ENCODE data around the gene PRDM15. TPM values are rescaled to one million over a fixed set of nuclear protein-coding genes. Genes with fewer than 3 reads are reported as not detected.

Gene PRDM15
- total and polyA plus RNA-seq, 2 experiments from 2014 or later = 3.0 to 10.6 TPM

GRCh38 chr21:41881051-41881450, 1.9 kb upstream of the PRDM15 start:
- Mint-ChIP-seq H3K27ac (no peak overlapping the region), H3K4me1 (peaks cover 24% of the 10 kb centered on the region), H3K4me3 (no peak overlapping the region; the same call in 2 of the 3 replicates), H3K27me3 (ENCODE audit: insufficient read depth, low read depth, poor library complexity) (peaks cover 5% of the 10 kb centered on the region), H3K9me3 (no peaks in the 10 kb centered on the region), H3K36me3 (ENCODE audit: low read depth) (peaks cover 3% of the 10 kb centered on the region; the same call in 1 of the 3 replicates)
- no peaks in the 10 kb centered on the region for H3K9me2 ChIP-seq (ENCODE audit: insufficient read depth)
- H3K79me2 ChIP-seq (replicated peaks; ENCODE audit: insufficient read depth) = peaks cover 24% of the 10 kb centered on the region
- no peaks in the 10 kb centered on the region for H3K36me3 ChIP-seq (ENCODE audit: insufficient read depth)
- H3K4me3 ChIP-seq = no peak overlapping the region
- peaks cover 5% of the 10 kb centered on the region; the same call in 1 of the 2 replicates for H4K20me1 ChIP-seq (replicated peaks; ENCODE audit: insufficient read depth)
- H2AFZ ChIP-seq = no peak overlapping the region
- H3K4me1 ChIP-seq (ENCODE audit: insufficient read depth) = peaks cover 7% of the 10 kb centered on the region
- ATAC-seq (no peak), DNase-seq (ENCODE audit: low spot score) (no peak)
- H3K4me2 ChIP-seq = no peak overlapping the region
- H3K27ac ChIP-seq (ENCODE audit: low read depth) = no peak overlapping the region
- no peaks in the 10 kb centered on the region for H3F3A ChIP-seq (replicated peaks; ENCODE audit: low read depth)
- TF ChIP-seq POLR2AphosphoS5 (IDR thresholded peaks at IDR 0.05; ENCODE audit: low read depth) = no peak
- no peak for TF ChIP-seq ZNF114 (CRISPR knock-in tag; IDR thresholded peaks at IDR 0.05)
- no peak for TF ChIP-seq CTCF (conservative IDR thresholded peaks at IDR 0.05; ENCODE audit: low read depth in 2 of 2)
- TF ChIP-seq JUNB (IDR thresholded peaks at IDR 0.05; ENCODE audit: unreplicated experiment) = no peak
- no peak for TF ChIP-seq ZNF462 (CRISPR knock-in tag; IDR thresholded peaks at IDR 0.05)
- H3K27me3 ChIP-seq (ENCODE audit: insufficient read depth) = no peaks in the 10 kb centered on the region

Measured in GM23338 (cell line).